HUDEP-2 (cell line): ENCODE results near the gene PPP2R3C.
A peak's percentile ranks its signal among the peaks of the same experiment; 100 is the strongest.
"Not testable (repeated sequence)": the region's sequence is repeated elsewhere in the genome, so short reads cannot be mapped to it uniquely, and the experiment has no call there.

Experiments used
- DNase-seq, 76 experiments: peaks; one replicate each; lab custom pipeline; 2025; ENCODE audit not compliant: unreplicated experiment in 76 of 76; lab: John Stamatoyannopoulos, UW

PPP2R3C gene

DNA sequence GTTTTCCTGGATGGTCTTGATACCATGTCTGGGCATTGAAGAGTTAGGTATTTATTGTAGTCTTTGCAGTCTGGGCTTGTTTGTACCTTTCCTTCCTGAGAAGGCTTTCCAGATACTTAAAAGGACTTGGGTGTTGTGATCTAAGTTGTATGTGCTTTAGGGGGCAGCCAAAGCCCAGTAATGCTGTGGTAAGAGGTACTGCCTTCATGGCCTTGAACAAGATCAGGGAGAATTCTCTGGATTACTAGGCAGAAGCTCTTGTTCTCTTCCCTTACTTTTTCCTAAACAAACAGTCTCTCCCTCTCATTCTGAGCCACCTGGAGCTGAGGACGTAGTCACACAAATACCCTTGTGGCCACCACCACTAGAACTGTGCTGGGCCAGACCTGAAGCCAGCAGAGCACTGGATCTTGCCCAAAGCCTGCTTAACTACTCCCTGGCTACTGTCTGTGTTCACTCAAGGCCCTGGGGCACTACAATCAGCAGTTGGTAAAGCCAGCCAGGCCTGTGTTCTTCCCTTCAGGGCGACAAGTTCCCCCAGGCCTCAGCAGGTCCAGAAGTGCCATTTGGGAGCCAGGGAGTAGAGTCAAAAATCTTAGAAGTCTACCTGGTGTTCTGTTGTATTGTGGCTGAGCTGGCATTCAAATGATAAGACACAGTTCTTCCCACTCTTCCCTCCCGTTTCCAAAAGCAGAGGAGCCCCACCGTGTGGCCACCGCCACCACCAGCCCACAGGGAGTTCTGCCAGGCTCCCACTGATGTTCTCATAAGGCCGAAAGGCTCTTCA, 11.9 kb upstream of the PPP2R3C start:
- DNase-seq = peak in 1 of 76 experiments; percentile 6

GRCh38 chr14:35124127-35124526, 2.3 kb upstream of the PPP2R3C start:
- DNase-seq = no peak

DNA sequence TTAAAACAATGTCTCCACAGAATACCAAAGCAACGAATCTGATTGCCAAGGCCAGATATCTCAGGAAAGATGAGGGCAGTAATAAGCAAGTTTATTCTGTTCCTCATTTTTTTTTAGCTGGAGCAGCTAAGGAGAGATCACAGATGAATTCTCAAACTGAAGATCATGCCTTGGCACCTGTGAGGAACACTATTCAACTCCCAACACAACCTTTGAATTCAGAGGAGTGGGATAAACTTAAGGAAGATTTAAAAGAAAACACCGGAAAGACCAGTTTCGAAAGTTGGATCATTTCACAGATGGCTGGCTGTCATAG, 1.6 kb upstream of the PPP2R3C start:
- no peak for DNase-seq

GRCh38 chr14:35122696-35123387, 1.1 kb upstream of the PPP2R3C start:
- DNase-seq = peak in 5 of 76 experiments; percentile 10 to 70 (median 39)

DNA sequence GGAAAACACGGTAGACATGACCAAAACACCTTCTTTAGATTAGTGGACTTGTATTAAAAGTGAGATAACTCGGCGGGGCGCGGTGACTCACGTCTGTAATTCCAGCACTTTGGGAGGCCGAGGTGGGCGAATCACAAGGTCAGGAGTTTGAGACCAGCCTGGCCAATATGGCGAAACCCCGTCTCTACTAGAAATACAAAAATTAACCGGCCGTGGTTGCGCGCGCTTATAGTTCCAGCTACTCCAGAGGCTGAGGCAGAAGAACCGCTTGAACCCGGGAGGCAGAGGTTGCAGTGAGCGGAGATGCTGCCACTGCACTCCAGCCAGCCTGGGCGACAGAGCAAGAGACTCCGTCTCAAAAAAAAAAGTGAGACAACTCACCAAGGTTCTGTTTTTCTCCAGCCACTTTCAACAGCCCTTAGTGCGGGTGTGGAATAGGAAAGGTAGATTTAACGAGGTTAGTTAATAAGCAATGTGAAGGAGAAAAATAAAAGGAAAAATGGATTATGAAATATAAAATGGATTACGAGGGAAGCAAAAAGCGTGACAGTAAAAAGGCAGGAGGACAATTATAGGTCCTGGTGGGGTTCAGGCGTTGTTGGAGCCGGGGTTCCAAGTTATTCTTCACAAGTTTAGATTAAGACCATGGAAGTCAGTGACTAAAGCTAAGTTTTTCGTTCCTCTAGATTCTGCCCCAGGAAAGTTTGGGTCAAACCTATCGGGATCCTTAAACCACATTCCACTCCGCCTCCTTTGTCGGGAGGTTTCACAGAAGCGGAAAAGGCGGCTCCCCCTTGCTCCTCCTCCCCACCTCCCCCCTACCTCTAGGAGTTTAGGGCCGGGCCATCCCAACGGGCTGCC, 534 bp downstream of the PPP2R3C start:
- DNase-seq = peak in 4 of 76 experiments; percentile 4 to 83 (median 20)

- no peak for DNase-seq
Measured at GRCh38 chr14:35117112-35117511, 4.7 kb downstream of the PPP2R3C start.

- no peak for DNase-seq
Measured at GRCh38 chr14:35116242-35116641, 5.5 kb downstream of the PPP2R3C start.

DNA sequence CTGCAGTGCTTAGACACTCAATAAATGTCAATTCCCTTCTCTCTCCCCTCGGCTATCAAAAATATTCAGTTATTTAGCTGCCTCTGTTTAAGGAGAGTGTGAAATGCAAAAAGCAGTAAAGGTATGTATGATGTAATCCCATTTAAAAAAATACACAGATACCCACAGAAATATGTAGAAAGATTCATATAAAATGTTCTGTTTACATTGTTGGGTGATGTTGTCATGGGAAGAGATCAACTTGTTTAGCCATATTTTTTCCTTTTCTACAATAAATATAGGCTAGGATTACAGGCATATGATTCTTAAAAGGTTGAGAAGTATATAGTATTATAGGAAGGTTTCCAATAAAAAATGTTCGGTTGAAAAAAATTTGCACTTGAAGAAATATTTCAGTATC, 7.8 kb downstream of the PPP2R3C start:
- no peak for DNase-seq

DNA sequence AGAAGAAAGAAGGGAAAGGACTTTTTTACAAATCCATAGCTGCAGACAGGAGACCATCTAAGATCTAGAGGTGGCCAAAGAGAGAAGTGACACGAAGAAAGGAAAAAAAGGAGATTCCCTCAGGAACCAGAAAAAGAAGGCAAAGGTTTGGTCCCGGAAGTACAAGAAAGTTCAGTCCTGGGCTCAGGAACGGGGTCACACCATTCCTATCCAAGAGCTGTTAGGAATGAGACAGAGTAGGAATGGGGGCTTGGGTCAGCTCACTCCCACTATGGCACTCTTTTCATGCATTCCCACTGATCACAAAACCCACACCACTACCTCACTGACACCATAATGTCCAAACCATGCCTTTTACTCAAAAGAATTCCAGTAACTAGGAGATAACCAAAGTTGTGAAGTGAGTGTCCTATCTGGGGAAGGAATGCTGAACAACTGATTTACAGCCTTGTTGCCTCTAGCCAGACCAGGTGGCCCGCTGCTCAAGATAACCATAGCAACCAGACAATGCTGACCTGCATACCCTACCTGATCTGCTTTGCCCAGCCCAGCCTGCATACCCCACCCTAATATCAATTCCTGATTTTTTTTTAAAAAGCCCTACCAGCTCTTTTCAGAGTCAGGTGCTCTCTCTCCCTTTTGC, 8.4 kb downstream of the PPP2R3C start:
- no peak for DNase-seq

- no peak for DNase-seq
Measured at GRCh38 chr14:35112641-35113040, 9.1 kb downstream of the PPP2R3C start.

DNA sequence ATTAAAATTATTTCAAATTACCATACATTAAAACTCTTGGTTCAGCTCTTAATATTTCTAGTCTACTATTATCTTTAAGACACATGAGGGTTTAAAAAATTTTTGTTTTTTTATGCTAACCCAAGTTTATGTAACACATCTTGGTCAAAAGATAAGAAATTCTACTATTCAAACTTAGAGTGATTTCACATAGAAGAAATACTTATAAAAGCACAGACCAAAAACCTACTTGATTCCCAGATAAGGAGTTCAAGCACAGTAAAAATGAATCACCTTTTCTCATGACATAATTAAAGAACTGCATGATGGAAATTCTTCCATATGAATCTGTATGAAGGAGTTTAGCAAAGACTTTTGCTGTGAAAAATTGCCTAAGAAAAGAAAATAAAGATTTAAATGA, 13.9 kb downstream of the PPP2R3C start:
- DNase-seq = no peak

DNA sequence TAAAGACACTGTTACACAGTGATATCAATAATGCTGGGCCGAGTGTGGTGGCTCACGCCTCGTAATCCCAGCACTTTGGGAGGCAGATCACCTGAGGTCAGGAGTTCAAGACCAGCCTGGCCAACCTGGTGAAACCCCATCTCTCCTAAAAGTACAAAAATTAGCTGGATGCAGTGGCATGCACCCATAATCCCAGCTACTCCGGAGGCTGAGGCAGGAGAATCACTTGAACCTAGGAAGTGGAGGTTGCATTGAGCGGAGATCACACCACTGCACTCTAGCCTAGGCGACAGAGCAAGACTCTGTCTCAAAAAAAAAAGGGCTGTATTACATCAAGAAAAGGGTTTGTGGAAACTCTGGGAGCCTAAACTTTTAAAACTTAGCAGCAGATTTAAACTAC, 27.1 kb downstream of the PPP2R3C start:
- DNase-seq = not testable (repeated sequence)

DNA sequence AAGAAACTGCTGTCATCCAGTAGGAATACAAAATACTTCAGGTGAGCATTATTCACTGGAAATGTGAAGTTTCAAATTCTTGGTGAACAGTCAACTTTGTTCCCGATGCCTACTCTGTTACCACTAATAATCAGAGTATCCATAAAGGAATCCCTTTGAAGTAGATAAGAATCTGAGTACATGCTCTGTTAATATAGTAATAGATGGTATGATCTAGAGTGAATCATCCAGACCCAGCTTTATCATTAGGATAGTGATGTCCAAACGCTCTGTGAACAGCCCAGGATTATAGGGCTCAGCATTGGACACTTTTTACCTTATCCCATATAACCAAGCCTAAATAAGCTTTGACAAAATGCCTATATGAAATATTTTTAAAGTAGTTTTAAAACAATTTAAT, 33.3 kb downstream of the PPP2R3C start:
- no peak for DNase-seq

DNA sequence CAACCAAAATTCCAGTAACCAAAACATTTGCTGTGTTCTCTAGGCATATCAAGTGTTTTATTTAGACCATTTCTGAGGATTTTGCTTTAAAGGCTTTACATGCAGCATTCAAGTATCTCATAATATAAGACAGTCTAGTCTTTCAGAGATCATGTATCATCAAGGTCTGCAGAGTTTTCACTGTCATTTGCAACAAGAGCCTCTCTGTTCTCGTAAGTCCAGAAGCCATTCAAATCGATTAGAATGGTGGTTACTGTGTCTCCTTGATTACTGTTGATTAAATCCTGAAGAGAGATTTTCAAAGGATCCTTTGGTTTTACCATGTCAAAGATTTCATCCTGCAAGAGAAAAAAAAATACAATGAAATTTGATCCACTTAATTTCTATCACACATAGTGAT, 36.3 kb downstream of the PPP2R3C start:
- no peak for DNase-seq

- no peak for DNase-seq
Measured at GRCh38 chr14:35083530-35084150, 38.1 kb downstream of the PPP2R3C start.

DNA sequence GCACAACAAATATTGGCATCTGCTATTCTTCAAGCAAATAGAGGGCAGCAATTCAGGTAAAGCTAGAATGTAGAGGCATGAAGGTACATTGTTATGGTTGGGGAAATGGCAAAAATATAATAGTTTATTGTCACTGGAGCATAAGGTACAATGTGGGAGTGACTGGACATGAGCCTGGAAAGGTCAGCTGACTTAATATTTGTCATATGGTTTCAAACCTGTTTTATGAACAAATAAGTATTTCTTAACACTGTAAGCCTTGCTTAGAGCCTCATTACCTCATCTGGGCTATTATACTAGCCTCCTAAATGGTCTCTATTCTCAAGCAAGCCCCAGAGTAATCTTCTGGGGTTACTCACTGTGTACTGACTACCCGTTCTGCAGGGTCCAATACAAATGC, 42.0 kb downstream of the PPP2R3C start:
- no peak for DNase-seq

DNA sequence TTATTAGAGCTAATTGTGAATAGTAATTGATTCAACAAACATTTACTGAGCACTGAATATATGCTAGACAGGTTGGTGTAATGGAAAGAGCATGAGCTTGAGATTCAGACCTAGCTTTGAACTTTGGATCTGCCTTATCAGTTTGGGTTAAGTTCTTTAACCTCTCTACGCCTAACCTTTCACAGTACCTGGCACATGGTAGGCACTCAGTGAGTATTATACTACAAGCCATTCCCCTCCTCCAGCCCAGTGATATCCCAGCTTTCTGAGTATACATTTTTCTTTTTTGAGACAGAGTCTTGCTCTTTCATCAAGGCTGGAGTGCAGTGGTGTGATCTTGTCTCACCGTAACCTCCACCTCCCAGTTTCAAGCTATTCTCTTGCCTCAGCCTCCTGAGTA, 43.7 kb downstream of the PPP2R3C start:
- no peak for DNase-seq

GRCh38 chr14:35073486-35073885, 48.3 kb downstream of the PPP2R3C start:
- peak in 6 of 76 experiments; percentile 0 to 26 (median 6) for DNase-seq

GRCh38 chr14:35072226-35072625, 49.6 kb downstream of the PPP2R3C start:
- no peak for DNase-seq

- no peak for DNase-seq
Measured at GRCh38 chr14:35068238-35069012, 53.4 kb downstream of the PPP2R3C start.
